MM.1S (cell line): ENCODE results near the gene PFKFB4.

Experiments used
- DNase-seq: peaks from one replicate; pipeline ENCODE4 v3.0.0-alpha.2; 2015
- H2AFZ ChIP-seq: fragments of 300-600 bp; sonication (generic); 2 replicates; pipeline ENCODE4 v1.6.0; 2016; ENCODE audit warnings: antibody characterized with exemption, low read length
- H3F3A ChIP-seq: fragments of 300-600 bp; sonication (generic); 2 replicates; pipeline ENCODE4 v1.6.1; 2016; ENCODE audit warnings: mild to moderate bottlenecking, antibody characterized with exemption, low read length, moderate library complexity, mixed read lengths; ENCODE audit not compliant: insufficient read depth
- H3K27ac ChIP-seq: fragments of 300-600 bp; sonication (generic); 2 replicates; pipeline ENCODE4 v1.5.1; 2016; ENCODE audit warnings: mild to moderate bottlenecking, low read length
- H3K27me3 ChIP-seq: fragments of 300-600 bp; sonication (generic); replicated peaks from 2 replicates; pipeline ENCODE4 v1.6.0; 2016; ENCODE audit warnings: low read length; ENCODE audit not compliant: insufficient read depth
- H3K36me3 ChIP-seq: fragments of 300-600 bp; sonication (generic); replicated peaks from 2 replicates; pipeline ENCODE4 v1.6.1; 2016; ENCODE audit warnings: mild to moderate bottlenecking, low read length, mixed read lengths; ENCODE audit not compliant: insufficient read depth
- H3K4me1 ChIP-seq: fragments of 300-600 bp; sonication (generic); 2 replicates; pipeline ENCODE4 v1.6.1; 2016; ENCODE audit warnings: low read length, mixed read lengths
- H3K4me2 ChIP-seq: fragments of 300-600 bp; sonication (generic); 2 replicates; pipeline ENCODE4 v1.6.0; 2016; ENCODE audit warnings: low read depth, low read length
- H3K4me3 ChIP-seq: fragments of 300-600 bp; sonication (generic); 2 replicates; pipeline ENCODE4 v1.5.1; 2016; ENCODE audit warnings: low read length, mixed read lengths
- H3K79me2 ChIP-seq: fragments of 300-600 bp; sonication (generic); 2 replicates; pipeline ENCODE4 v1.6.1; 2016; ENCODE audit warnings: mixed run types, low read length, mixed read lengths
- H3K9ac ChIP-seq: fragments of 300-600 bp; sonication (generic); 2 replicates; pipeline ENCODE4 v1.6.1; 2016; ENCODE audit warnings: low read length, mixed read lengths
- H3K9me2 ChIP-seq: fragments of 300-600 bp; sonication (generic); replicated peaks from 2 replicates; pipeline ENCODE4 v1.6.1; 2016; ENCODE audit warnings: mild to moderate bottlenecking, low read length, mixed read lengths; ENCODE audit not compliant: insufficient read depth
- H3K9me3 ChIP-seq: fragments of 300-600 bp; sonication (generic); replicated peaks from 2 replicates; pipeline ENCODE4 v1.6.1; 2016; ENCODE audit warnings: mild to moderate bottlenecking, low read length, mixed read lengths; ENCODE audit not compliant: insufficient read depth
- H4K20me1 ChIP-seq: fragments of 300-600 bp; sonication (generic); 2 replicates; pipeline ENCODE4 v1.6.1; 2016; ENCODE audit warnings: mild to moderate bottlenecking, low read length, moderate library complexity, mixed read lengths; ENCODE audit not compliant: insufficient read depth
- EZH2 ChIP-seq: fragments of 300-600 bp; sonication (generic); optimal IDR thresholded peaks from 2 replicates; pipeline ENCODE3; 2017; ENCODE audit warnings: low read depth, mild to moderate bottlenecking, antibody characterized with exemption, low read length, mixed read lengths
- EZH2phosphoT487 ChIP-seq: fragments of 300-600 bp; sonication (generic); IDR thresholded peaks from 2 replicates; pipeline ENCODE4 v1.6.1; 2018; ENCODE audit warnings: antibody characterized with exemption, low read length
- TF ChIP-seq, protein P1 (sequence below): fragments of 300-600 bp; sonication (generic); IDR thresholded peaks from 2 replicates; pipeline ENCODE4 v1.5.1; 2016; ENCODE audit warnings: antibody characterized with exemption, low read length, mixed read lengths

The PFKFB4 gene

GRCh38 chr3:48502121-48502520 is 54.5 kb downstream of the PFKFB4 start:
- Histone ChIP-seq H3K4me1 (no peaks in the 10 kb centered on the region), H3K4me2 (no peak overlapping the region), H3K27ac (no peak overlapping the region), H3K79me2 (no peaks in the 10 kb centered on the region), H2AFZ (no peak overlapping the region), H3K9me3 (no peaks in the 10 kb centered on the region), H3F3A (no peaks in the 10 kb centered on the region), H3K9me2 (no peaks in the 10 kb centered on the region), H4K20me1 (no peaks in the 10 kb centered on the region), H3K9ac (no peak overlapping the region), H3K36me3 (no peaks in the 10 kb centered on the region), H3K4me3 (no peak overlapping the region), H3K27me3 (peaks cover 23% of the 10 kb centered on the region)
- DNase-seq, result no peak
- no peak for TF ChIP-seq EZH2
- no peak for TF ChIP-seq EZH2phosphoT487
- TF ChIP-seq, protein P1, sequence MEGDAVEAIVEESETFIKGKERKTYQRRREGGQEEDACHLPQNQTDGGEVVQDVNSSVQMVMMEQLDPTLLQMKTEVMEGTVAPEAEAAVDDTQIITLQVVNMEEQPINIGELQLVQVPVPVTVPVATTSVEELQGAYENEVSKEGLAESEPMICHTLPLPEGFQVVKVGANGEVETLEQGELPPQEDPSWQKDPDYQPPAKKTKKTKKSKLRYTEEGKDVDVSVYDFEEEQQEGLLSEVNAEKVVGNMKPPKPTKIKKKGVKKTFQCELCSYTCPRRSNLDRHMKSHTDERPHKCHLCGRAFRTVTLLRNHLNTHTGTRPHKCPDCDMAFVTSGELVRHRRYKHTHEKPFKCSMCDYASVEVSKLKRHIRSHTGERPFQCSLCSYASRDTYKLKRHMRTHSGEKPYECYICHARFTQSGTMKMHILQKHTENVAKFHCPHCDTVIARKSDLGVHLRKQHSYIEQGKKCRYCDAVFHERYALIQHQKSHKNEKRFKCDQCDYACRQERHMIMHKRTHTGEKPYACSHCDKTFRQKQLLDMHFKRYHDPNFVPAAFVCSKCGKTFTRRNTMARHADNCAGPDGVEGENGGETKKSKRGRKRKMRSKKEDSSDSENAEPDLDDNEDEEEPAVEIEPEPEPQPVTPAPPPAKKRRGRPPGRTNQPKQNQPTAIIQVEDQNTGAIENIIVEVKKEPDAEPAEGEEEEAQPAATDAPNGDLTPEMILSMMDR, result no peak

DNA sequence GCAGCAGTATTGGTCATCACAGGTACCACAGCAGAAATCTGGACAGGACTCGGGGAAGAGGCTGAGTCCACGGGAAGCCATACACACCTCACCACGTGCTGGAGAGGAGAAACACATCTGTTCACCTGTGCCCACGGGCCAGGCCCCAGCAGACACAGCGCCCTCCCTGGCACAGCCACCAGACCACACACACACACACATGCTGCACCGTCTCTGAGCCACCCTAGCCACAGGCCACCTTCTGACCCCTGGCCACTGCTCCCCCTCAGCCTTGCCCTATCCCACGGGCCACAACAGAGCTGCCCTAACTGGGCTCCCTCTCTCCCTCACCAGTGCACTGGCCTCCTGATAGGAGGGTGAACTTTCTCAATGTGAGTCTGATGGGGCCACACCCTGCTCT is 55.4 kb downstream of the PFKFB4 start:
- Histone ChIP-seq H3K36me3 (no peaks in the 10 kb centered on the region), H3K9me2 (no peaks in the 10 kb centered on the region), H4K20me1 (no peaks in the 10 kb centered on the region), H3F3A (no peaks in the 10 kb centered on the region), H3K79me2 (no peaks in the 10 kb centered on the region), H2AFZ (no peak overlapping the region), H3K9me3 (no peaks in the 10 kb centered on the region), H3K4me1 (no peaks in the 10 kb centered on the region), H3K9ac (no peak overlapping the region), H3K27me3 (peaks cover 23% of the 10 kb centered on the region), H3K4me2 (no peak overlapping the region), H3K27ac (no peak overlapping the region), H3K4me3 (no peak overlapping the region)
- TF ChIP-seq EZH2phosphoT487, result no peak
- TF ChIP-seq, protein P1, result no peak
- TF ChIP-seq EZH2, result no peak
- no peak for DNase-seq

DNA sequence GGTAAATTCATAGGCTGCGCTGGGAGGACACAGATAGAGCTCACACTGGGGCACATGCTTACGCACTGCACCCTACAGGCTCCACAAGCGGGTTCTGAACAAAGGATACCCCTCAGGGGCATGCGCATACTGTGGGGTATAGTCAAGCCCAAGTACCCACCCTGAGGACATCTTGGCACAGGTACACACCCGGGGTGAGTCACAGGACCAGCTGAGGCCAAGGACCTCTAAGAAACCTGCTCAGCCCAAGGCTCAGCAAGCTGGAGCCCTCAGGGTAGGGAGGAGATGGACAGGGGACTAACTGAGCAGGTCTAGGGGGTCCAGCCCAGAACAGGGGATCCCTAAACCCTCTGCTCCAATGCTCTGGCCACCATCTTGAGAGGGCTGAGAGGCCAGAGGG is 55.9 kb downstream of the PFKFB4 start:
- TF ChIP-seq EZH2phosphoT487, result no peak
- TF ChIP-seq EZH2, result no peak
- TF ChIP-seq, protein P1, result no peak
- H3K27me3 ChIP-seq, result peaks cover 23% of the 10 kb centered on the region
- DNase-seq, result no peak
- H4K20me1 ChIP-seq, result no peaks in the 10 kb centered on the region
- H3K36me3 ChIP-seq, result no peaks in the 10 kb centered on the region
- H3K4me2 ChIP-seq, result no peak overlapping the region
- H3F3A ChIP-seq, result no peaks in the 10 kb centered on the region
- no peaks in the 10 kb centered on the region for H3K9me3 ChIP-seq
- H3K4me3 ChIP-seq, result no peak overlapping the region
- no peaks in the 10 kb centered on the region for H3K79me2 ChIP-seq
- H2AFZ ChIP-seq, result no peak overlapping the region
- H3K9me2 ChIP-seq, result no peaks in the 10 kb centered on the region
- H3K27ac ChIP-seq, result no peak overlapping the region
- H3K9ac ChIP-seq, result no peak overlapping the region
- no peaks in the 10 kb centered on the region for H3K4me1 ChIP-seq
